ENCODE measurements around the gene COLEC12.

DNA sequence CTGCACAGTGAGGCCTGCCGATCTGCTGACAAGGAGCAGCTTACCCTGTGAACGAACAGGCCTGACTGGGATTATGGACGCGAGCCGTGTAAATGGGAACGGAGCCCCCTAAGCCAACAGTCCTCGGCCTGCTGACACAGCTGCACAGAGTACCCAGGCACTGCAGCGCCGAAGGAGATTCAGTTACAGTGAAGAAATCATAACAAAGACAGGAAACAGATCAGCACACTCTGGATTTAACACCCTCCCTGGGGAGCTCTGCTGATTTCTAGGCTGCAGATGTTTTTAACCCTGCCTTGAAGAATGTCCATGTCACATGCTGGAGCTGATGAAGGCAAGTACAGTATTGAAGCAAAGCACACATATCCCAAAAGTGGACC lies 43.4 kb downstream of the COLEC12 start:
- no peak for TF ChIP-seq POLR2A (IDR thresholded peaks at IDR 0.05)
- TF ChIP-seq, protein P1, sequence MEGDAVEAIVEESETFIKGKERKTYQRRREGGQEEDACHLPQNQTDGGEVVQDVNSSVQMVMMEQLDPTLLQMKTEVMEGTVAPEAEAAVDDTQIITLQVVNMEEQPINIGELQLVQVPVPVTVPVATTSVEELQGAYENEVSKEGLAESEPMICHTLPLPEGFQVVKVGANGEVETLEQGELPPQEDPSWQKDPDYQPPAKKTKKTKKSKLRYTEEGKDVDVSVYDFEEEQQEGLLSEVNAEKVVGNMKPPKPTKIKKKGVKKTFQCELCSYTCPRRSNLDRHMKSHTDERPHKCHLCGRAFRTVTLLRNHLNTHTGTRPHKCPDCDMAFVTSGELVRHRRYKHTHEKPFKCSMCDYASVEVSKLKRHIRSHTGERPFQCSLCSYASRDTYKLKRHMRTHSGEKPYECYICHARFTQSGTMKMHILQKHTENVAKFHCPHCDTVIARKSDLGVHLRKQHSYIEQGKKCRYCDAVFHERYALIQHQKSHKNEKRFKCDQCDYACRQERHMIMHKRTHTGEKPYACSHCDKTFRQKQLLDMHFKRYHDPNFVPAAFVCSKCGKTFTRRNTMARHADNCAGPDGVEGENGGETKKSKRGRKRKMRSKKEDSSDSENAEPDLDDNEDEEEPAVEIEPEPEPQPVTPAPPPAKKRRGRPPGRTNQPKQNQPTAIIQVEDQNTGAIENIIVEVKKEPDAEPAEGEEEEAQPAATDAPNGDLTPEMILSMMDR (IDR thresholded peaks at IDR 0.05) = no peak
